ENCODE measurements around the gene OPN4.

OPN4 gene

GRCh38 chr10:86647773-86648703, 6.3 kb upstream of the OPN4 start:
- DNase-seq (ENCODE audit: low read depth in 2 of 2): no peak

DNA sequence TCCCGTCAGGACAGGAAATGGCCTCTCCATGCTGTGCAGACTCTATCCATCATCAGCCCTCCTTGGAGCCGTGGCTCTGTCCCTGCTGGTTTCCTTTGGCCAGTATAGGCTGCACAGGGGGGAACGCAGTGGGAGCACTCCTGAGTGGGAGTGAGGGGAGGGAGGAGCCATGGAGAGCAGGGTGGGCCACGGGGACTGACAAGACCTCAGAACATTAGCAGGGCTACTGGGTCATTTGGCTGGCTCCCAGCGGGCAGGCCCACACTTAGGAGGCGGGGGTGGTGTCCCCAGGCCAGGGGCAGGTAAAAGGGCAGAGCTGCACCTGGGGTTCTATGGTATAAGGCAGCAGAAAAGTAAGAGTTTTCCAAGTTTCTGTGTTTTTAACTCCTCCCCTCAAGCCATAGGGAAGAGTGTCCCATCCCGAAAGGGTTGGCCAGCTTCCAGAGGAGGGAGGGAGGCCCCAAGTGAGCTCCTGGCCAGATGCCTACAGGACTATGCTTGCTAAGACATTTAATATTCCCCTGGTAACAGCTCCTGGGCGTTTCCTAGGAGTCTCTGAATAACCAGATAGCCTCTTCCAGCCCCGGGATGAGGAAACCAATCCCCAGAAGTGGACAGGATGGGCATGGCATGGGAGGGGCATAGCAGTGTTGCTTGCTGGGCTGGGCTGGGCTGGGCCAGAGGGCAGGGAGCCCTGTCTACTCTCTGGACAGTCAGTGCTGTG, 5.5 kb upstream of the OPN4 start:
- DNase-seq (ENCODE audit: low read depth in 2 of 2): no peak

- no peak for DNase-seq (ENCODE audit: low read depth in 2 of 2)
Observed at GRCh38 chr10:86649471-86650150, 4.7 kb upstream of the OPN4 start.

- DNase-seq (ENCODE audit: low read depth in 2 of 2): no peak
Observed at GRCh38 chr10:86650151-86650550, 4.2 kb upstream of the OPN4 start.

DNA sequence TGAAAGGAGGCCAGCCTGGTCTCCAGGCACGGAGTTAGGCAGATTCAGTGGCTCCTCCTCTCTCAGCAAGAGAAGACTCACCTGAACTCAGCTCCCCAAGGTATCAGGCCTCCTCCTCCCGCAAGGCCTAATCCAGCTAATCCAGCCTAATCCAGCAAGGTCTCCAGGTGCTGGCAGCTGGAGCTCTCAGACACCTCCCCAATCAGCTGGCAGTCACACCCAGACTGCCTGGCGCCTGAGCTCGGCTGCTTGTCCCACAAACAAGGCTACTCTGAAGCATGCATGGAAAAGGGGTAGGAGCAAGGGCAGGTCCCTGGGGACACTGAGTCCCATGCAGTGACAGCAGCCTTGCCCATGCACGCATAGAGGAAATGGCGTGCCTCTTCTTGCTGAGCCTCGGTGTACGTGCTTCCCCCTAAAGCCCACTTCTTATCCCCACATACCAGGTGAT, 3.3 kb upstream of the OPN4 start:
- DNase-seq (ENCODE audit: low read depth in 2 of 2): no peak

DNA sequence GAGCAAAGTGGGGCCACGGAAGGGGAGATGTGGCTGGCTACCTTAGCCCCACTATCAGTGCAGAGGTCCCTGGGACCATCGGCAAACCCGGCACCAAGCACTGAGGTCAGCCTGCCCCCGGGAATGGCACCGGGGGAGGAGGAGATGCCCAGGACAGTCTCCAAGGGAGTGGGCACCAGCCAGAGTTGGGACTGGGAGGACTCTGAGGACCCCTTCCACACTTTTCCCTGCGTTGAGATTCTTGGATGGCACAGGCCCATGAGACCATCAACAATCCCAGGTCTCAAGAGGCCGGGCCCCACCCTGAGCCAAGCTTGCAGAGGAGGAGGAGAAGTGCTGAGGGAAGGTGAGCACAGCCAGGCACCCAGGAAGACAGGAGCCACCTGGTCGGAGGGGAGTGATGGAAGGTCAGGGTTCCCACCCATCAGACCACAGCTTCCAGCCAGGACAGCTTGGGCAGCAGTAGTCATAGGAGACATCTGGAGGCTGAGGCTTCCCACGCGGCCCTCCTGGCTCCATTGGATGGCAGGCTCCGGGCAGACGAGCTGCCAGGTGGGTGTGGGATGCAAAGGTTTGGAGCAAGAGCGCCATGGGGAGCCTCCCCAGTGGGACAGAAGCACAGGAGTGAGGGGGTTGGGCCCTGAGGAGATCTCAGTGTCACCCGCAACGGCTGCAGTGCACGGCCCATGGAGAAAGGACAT, 2.6 kb upstream of the OPN4 start:
- DNase-seq (ENCODE audit: low read depth in 2 of 2): no peak

GRCh38 chr10:86652361-86653202, 1.8 kb upstream of the OPN4 start:
- DNase-seq (ENCODE audit: low read depth in 2 of 2): no peak

DNA sequence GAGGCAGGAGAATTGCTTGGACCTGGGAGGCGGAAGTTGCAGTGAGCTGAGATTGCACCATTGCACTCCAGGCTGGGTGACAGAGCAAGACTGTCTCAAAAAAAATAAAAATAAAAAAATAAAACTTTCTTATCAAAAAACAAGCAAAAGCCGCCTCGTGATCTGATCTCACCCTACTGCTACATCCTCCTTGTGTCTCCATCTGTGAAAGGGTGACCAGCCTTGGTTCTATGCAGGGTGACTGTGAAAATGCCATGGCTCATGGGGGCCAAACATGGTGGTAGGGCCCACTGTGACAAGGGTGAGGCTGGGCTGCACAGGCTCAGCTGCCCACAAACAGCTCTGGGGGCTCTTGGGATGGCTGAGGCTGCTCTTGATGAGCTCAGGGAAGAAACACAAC, 968 bp upstream of the OPN4 start:
- no peak for DNase-seq (ENCODE audit: low read depth in 2 of 2)

DNA sequence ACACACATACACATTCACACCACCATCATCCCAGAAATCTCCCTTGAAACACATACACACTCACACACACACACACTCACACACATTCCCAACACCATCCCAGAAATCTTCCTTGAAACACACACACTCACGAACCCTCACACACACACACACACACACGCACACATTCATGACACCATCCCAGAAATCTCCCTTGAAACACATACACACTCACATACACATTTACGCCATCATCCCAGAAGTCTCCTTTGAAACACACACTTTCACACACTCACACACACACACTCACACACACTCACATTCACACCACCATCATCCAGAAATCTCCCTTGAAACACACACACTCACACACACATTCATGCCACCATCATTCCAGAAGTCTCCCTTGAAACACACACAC, 360 bp upstream of the OPN4 start:
- no peak for DNase-seq (ENCODE audit: low read depth in 2 of 2)

GRCh38 chr10:86655173-86655540, 810 bp downstream of the OPN4 start:
- no peak for DNase-seq (ENCODE audit: low read depth in 2 of 2)

DNA sequence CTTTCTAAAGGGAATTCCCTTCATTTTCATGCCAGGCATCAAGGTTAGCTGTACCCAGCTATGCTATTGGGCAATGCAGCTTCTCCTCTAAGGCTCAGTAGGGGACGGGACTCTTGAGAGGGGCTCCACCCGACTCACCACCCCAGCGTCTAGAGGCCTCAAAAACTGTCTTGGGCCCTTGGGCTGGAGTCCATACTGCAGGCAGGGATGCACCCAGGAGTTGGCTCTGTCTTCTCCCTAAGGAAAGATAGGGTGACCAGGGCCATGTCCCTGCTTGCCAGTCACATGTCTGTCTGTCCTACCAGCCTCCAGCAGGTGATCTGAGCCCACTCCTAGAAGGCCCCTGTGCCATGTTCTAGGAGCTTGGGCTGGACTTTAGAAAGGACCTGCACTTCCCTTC, 1.2 kb downstream of the OPN4 start:
- DNase-seq (ENCODE audit: low read depth in 2 of 2): no peak

DNA sequence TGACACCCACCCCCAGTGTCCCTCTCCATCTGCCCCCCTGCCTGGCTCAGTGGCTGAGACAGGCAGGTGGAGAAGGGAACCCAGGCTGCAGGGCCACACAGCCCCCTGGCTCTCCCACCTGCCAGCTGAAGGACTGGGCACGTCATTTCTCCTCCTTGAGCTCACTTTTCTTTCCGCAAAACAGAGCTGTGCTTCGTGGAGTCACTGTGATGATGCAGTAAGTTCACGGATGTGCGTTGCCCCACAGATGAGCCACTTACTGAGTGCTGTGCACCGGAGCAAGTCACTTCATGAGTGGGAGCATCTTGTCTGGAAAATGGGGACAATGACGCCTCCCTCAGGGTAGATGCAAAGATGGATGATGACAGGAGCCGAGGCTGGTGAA, 2.7 kb downstream of the OPN4 start:
- DNase-seq (ENCODE audit: low read depth in 2 of 2): no peak

DNA sequence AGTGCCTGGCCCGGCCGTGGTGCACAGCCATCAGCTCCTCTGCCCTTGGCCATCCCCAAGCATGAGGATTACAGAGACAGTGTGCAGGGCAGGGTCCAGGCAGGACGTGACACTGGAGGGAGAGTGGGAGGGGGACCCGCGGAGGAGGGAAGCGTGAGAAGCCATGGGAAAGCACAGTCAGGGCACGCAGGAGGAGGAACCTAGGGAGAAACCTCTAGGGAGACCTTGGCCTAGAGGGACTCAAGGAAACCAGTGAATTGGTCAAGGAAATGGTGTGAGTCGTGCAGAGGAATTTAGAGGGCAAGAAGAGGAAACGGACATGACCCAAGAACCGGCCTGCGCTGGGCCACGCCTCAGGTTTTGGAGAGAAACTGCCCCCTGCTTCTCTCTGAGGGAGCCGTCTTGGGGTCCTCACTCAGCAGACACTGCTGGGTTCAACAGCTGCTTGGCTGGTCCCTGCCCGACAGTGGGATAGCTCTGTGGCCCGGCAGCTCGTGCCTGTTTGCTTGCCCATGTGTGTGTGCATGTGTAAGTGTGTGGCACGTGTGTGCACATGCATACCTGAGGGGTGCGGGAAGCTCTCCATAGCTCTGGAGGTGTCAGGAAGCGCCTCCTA, 3.2 kb downstream of the OPN4 start:
- no peak for DNase-seq (ENCODE audit: low read depth in 2 of 2)

GRCh38 chr10:86658261-86658741, 4.0 kb downstream of the OPN4 start:
- DNase-seq (ENCODE audit: low read depth in 2 of 2): no peak

DNA sequence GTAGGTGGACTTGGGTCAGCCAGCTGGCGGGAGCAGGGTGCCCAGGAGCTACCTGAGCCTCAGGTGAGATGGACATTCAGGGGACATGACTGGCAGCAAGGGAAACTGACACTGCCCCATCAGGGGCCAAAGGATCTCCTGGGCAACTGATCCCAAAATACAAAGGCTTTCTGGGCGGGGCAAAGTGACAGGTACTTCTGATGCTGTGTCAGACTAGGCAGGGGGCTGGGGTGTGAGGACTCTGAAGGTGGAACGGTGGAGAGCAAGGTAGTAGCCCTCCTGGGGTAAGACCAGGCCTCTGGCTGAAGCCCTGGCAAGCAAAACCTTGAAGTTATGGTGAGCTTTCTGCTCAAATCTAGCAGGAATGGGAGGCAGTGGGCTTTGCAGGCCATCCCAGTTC, 4.4 kb downstream of the OPN4 start:
- DNase-seq (ENCODE audit: low read depth in 2 of 2): no peak

GRCh38 chr10:86659161-86659691, 4.9 kb downstream of the OPN4 start:
- DNase-seq (ENCODE audit: low read depth in 2 of 2): no peak

- DNase-seq (ENCODE audit: low read depth in 2 of 2): no peak
Observed at GRCh38 chr10:86659721-86660453, 5.5 kb downstream of the OPN4 start.

DNA sequence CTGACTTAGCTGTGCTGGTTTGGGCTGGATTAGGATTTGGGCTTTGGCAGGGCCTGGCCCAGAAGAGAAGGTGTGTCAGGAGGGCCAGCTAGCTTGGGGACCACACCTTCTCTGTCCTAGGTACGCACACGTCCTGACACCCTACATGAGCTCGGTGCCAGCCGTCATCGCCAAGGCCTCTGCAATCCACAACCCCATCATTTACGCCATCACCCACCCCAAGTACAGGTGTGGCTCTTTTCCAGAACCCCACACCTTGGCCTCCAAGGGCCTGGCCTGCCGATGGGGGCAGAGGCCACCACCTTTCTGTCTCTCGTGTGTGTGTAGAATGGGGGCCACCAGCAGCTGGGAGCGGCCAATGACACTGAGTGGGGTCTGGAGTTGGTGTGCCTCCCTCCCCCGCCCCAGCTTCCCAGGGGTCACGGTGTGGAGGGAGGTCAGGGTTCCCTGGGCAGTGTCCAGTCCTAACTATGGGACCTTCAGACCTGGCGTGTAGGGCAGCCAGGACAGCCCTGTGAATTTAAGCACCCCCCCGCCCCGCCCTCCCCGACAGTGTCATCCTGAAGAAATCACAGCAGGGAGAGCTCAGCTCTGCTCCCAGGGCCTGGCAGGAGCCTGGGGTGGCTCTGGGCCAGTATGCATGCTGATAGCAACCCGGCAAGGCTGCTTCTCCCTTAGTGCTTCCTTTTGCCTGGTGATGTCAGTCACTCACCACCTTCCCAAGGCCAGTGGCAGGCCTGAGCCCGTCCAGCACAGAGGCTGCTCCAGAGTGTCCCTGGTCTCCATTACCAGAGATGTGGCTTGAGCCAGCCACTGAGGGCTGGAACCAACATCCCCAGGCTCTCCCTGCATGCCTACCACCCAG, 7.0 kb downstream of the OPN4 start:
- no peak for DNase-seq (ENCODE audit: low read depth in 2 of 2)

All from stimulated activated CD8-positive, alpha-beta memory T cell treated with anti-CD3 and anti-CD28 coated beads, Interleukin-2, amount 100 ng/mL, for 1 hour (primary cell).